Transverse colon (tissue), 4 donors: Measurements from ENCODE around the gene FXYD6. TPM values are rescaled to one million over a fixed set of nuclear protein-coding genes. Genes with fewer than 3 reads are reported as not detected.

Experiments
- DNase-seq: peaks from one replicate; pipeline ENCODE4 v3.0.0-alpha.2; 2019
- H3K27ac ChIP-seq, 4 donors: fragments of 200-600 bp; sonication (generic); 2 replicates each; pipeline ENCODE4 v1.5.1; 2016 to 2018; ENCODE audit warnings: inconsistent platforms in 4 of 4
- H3K27me3 ChIP-seq: fragments of 200-600 bp; sonication (generic); 2 replicates; pipeline ENCODE4 v1.5.1; 2017; ENCODE audit warnings: inconsistent platforms
- H3K36me3 ChIP-seq, 4 donors: fragments of 200-600 bp; sonication (generic); 2 replicates each; pipeline ENCODE4 v1.5.1; 2017 to 2019; ENCODE audit warnings: inconsistent platforms in 4 of 4
- H3K4me1 ChIP-seq, 4 donors: fragments of 200-600 bp; sonication (generic); 2 replicates each; pipeline ENCODE4 v1.5.1; 2017 to 2020; ENCODE audit warnings: inconsistent platforms in 4 of 4
- H3K4me3 ChIP-seq, 4 donors: fragments of 200-600 bp; sonication (generic); 1 replicate in 1 of 4; 2 replicates in 3 of 4; pipeline versions ENCODE4 v1.5.1 to v1.6.1; 2017 to 2019; ENCODE audit warnings: inconsistent platforms in 4 of 4
- H3K9me3 ChIP-seq, 2 donors: fragments of 200-600 bp; sonication (generic); 2 replicates each; pipeline ENCODE4 v1.5.1; 2017 to 2019; ENCODE audit warnings: inconsistent platforms in 2 of 2
- EP300 ChIP-seq: sonication (generic); formaldehyde crosslinking; IDR thresholded peaks from one replicate; pipeline ENCODE4 v1.6.1; 2017; ENCODE audit warnings: antibody characterized with exemption, low read depth
- POLR2A ChIP-seq: fragments of 450-650 bp; IDR thresholded peaks from one replicate; pipeline ENCODE4 v1.6.1; 2016; ENCODE audit warnings: antibody characterized with exemption, mild to moderate bottlenecking, moderate library complexity
- POLR2AphosphoS5 ChIP-seq, 3 donors: sonication (generic); formaldehyde crosslinking; IDR thresholded peaks; one replicate each; pipeline ENCODE4 v1.6.1; 2016; ENCODE audit warnings: antibody characterized with exemption in 3 of 3
- WGBS, 2 donors: methylation state at CpG; one replicate each; pipeline ENCODE4 v1.1.5; 2018; ENCODE audit warnings: low coverage in 1 of 2; 5-methylcytosine and 5-hydroxymethylcytosine counted together
- in situ Hi-C, 4 donors: fragments of 200-750 bp; cut with MboI; loops; one replicate each; pipeline versions ENCODE4 v1.15.0 to v1.15.1; 2017; ENCODE audit warnings: low sequenced_read_pairs in 3 of 4, low pct_ligation_motif_present in 1 of 4, low pct_unique_long_range_greater_than_20kb in 1 of 4
- intact Hi-C: fragments of 100-400 bp; cut with DNase I; formaldehyde crosslinking; loops from one replicate; pipeline ENCODE4 v1.15.1; 2023; ENCODE audit warnings: low total_unique reads
- total RNA-seq, 4 donors: library from RNA; depleted of rRNA; stranded (reverse); fragments of >200 nt; gene quantifications; one replicate each; pipeline ENCODE4 v1.1.0, GENCODE V29; 2016
- TF ChIP-seq, protein P1 (sequence below), 5 experiments: fragments of 200-600 bp in 3 of 5; fragments of 450-650 bp in 2 of 5; sonication (generic) in 3 of 5; IDR thresholded peaks; 1 replicate in 2 of 5; 2 replicates in 3 of 5; pipeline ENCODE4 v1.5.1; 2016 to 2017; ENCODE audit warnings: antibody characterized with exemption in 5 of 5, inconsistent platforms in 3 of 5, mild to moderate bottlenecking in 2 of 5, moderate library complexity in 1 of 5

Gene FXYD6
- total RNA-seq, 4 donors from 2014 or later = 29.2 to 62.5 (median 46.0) TPM

DNA sequence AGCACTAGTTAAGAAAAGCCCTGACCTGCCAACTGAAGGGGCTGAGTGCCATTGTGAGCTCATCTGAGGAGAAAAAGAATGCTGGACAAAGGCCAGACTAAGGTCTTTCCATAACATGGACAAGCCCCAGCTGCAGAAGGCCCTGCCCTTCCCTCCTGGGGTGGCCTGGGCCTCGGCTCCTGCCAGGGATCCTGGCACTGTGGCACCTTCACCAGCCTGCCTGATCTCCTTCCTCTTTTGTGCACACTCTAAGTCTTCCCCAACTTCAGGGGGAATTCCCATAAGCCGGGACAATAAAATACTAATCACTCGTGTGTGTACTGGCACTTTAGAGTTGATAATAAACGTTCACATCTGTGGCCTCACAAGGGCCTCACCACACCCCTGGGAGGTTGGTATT is 42.9 kb upstream of the FXYD6 start:
- Histone ChIP-seq H3K4me3 (no peak overlapping the region), H3K36me3 (no peaks in the 10 kb centered on the region), H3K4me1 (no peaks in the 10 kb centered on the region), H3K9me3 (no peaks in the 10 kb centered on the region), H3K27ac (no peak overlapping the region), H3K27me3 (no peaks in the 10 kb centered on the region)
- no peak for DNase-seq
- 25% methylated on average over 4 of the region's 4 CpGs; no CpG with 5 or more reads in 1 of the 2 donors for WGBS, 2 donors
- intact Hi-C loops (no loop called here), in situ Hi-C loops (no loop called here)
- TF ChIP-seq EP300 = no peak
- TF ChIP-seq POLR2A = no peak
- TF ChIP-seq, protein P1, sequence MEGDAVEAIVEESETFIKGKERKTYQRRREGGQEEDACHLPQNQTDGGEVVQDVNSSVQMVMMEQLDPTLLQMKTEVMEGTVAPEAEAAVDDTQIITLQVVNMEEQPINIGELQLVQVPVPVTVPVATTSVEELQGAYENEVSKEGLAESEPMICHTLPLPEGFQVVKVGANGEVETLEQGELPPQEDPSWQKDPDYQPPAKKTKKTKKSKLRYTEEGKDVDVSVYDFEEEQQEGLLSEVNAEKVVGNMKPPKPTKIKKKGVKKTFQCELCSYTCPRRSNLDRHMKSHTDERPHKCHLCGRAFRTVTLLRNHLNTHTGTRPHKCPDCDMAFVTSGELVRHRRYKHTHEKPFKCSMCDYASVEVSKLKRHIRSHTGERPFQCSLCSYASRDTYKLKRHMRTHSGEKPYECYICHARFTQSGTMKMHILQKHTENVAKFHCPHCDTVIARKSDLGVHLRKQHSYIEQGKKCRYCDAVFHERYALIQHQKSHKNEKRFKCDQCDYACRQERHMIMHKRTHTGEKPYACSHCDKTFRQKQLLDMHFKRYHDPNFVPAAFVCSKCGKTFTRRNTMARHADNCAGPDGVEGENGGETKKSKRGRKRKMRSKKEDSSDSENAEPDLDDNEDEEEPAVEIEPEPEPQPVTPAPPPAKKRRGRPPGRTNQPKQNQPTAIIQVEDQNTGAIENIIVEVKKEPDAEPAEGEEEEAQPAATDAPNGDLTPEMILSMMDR (IDR thresholded peaks at IDR 0.05) = no peak
- TF ChIP-seq POLR2AphosphoS5 (IDR thresholded peaks at IDR 0.05) = no peak

- H3K9me3 ChIP-seq = no peaks in the 10 kb centered on the region
- 94 to 100% methylated on average over 1 to 17 of the region's 17 CpGs for WGBS, 2 donors
- no peak for DNase-seq
- H3K27ac ChIP-seq = no peak overlapping the region
- no peaks in the 10 kb centered on the region for H3K36me3 ChIP-seq
- no peak for TF ChIP-seq EP300
- TF ChIP-seq POLR2A = no peak
- no peak for TF ChIP-seq POLR2AphosphoS5 (IDR thresholded peaks at IDR 0.05)
- TF ChIP-seq, protein P1 (IDR thresholded peaks at IDR 0.05) = no peak
- no peaks in the 10 kb centered on the region for H3K4me1 ChIP-seq
- no peaks in the 10 kb centered on the region for H3K27me3 ChIP-seq
- intact Hi-C loops (no loop called here), in situ Hi-C loops (no loop called here)
- H3K4me3 ChIP-seq = no peak overlapping the region
Observed at GRCh38 chr11:117918366-117919255, 42.2 kb upstream of the FXYD6 start.

DNA sequence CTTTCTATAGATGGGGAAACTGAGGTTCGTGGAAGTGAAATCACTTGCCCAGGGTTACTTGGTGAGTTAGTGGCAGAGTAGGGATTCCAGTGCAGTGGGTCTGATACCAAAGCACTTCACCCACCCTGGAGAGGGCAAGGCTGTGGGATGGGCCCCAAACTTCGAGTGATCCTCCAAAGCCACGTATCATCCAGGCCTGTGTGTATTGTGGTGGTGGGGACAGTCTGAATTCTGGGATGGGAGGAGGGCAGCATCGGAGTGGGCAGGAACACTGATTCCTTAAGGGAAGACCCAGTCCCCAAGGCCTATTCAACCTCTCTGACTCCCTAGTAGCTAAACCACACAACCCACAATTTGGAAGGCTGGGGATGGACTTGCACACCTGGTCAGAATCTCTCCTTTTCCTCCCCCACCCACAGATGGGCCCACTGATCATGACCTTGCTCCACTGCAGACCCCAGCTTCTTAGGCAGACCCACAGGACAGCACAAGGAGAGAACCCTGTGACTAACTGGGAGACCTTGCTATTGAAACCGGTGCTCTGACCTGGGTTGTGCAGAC is 41.2 kb upstream of the FXYD6 start:
- intact Hi-C loops (no loop called here), in situ Hi-C loops (no loop called here)
- Histone ChIP-seq H3K4me3 (no peak overlapping the region), H3K9me3 (no peaks in the 10 kb centered on the region), H3K36me3 (no peaks in the 10 kb centered on the region), H3K27ac (no peak overlapping the region), H3K4me1 (no peaks in the 10 kb centered on the region), H3K27me3 (no peaks in the 10 kb centered on the region)
- WGBS, 2 donors = 92% methylated on average over 5 of the region's 5 CpGs; no CpG with 5 or more reads in 1 of the 2 donors
- TF ChIP-seq POLR2A = no peak
- TF ChIP-seq, protein P1 (IDR thresholded peaks at IDR 0.05) = no peak
- TF ChIP-seq POLR2AphosphoS5 (IDR thresholded peaks at IDR 0.05) = no peak
- TF ChIP-seq EP300 = no peak
- no peak for DNase-seq

DNA sequence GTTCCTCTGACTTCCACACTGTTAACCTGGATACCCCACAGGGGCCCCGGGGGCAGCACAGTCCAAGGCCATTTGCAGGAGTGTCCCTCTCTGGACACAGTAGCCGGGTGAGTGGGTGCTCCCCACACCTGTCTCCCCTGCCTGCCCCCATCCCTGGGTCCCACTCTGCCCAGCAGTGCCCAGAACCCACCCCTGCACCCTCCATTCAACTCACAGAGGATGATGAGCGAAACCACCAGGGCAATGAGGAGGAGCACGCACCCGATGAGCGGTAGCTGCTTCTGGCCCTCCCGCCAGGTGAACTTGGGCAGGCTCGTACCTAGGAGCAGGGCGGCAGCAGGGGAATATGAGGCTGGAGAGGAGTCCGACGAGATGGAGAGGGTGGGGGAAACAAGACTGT is 40.5 kb upstream of the FXYD6 start:
- Histone ChIP-seq H3K27me3 (no peaks in the 10 kb centered on the region), H3K4me1 (no peaks in the 10 kb centered on the region), H3K4me3 (no peak overlapping the region), H3K36me3 (no peaks in the 10 kb centered on the region), H3K9me3 (no peaks in the 10 kb centered on the region), H3K27ac (no peak overlapping the region)
- intact Hi-C loops = no loop called here
- DNase-seq = no peak
- in situ Hi-C loops = no loop called here
- TF ChIP-seq, protein P1 (IDR thresholded peaks at IDR 0.05) = no peak
- TF ChIP-seq POLR2A (no peak), POLR2AphosphoS5 (IDR thresholded peaks at IDR 0.05) (no peak), EP300 (no peak)
- WGBS, 2 donors = 94 to 100% methylated on average over 3 to 11 of the region's 11 CpGs
